Measurements from ENCODE around the gene ST7. TPM values are rescaled to one million over a fixed set of nuclear protein-coding genes. Genes with fewer than 3 reads are reported as not detected.
A peak's percentile ranks its signal among the peaks of the same experiment; 100 is the strongest.

The ST7 gene
- total RNA-seq, 2 experiments from 2014 or later: 4.6 to 5.6 TPM

- POLR2A ChIA-PET: no interaction called here
Measured at GRCh38 chr7:117124591-117125220, 171.4 kb downstream of the ST7 start.

GRCh38 chr7:117126676-117127075, 173.4 kb downstream of the ST7 start:
- Mint-ChIP-seq H3K4me3 (no peak overlapping the region), H3K27ac (no peak overlapping the region)
- POLR2A ChIA-PET: no interaction called here

More at GRCh38 chr7:117124591-117125220, 171.4 kb downstream of the ST7 start:
- Mint-ChIP-seq H3K36me3 (no peaks in the 10 kb centered on the region), H3K27me3 (peaks cover 2% of the 10 kb centered on the region), H3K4me1 (peaks cover 4% of the 10 kb centered on the region), H3K9me3 (no peaks in the 10 kb centered on the region), H3K4me3 (no peak overlapping the region), H3K27ac (no peak overlapping the region)
- DNase-seq: no peak
- ATAC-seq (ENCODE audit: low read depth): peak; percentile 61

GRCh38 chr7:117127585-117128168, 174.4 kb downstream of the ST7 start:
- ATAC-seq (ENCODE audit: low read depth) (peak; percentile 52), DNase-seq (no peak)
- peaks cover 6% of the 10 kb centered on the region for H3K4me1 Mint-ChIP-seq
- POLR2A ChIA-PET: interaction anchor here (0.6 kb wide), 1 partner anchor 196 kb away, joined by 3 read pairs; no protein-coding TSS in a partner anchor
- H3K9me3 Mint-ChIP-seq: no peaks in the 10 kb centered on the region
- no peaks in the 10 kb centered on the region for H3K36me3 Mint-ChIP-seq
- peaks cover 2% of the 10 kb centered on the region for H3K27me3 Mint-ChIP-seq
- no peak overlapping the region for H3K4me3 Mint-ChIP-seq
- no peak overlapping the region for H3K27ac Mint-ChIP-seq

More at GRCh38 chr7:117126676-117127075, 173.4 kb downstream of the ST7 start:
- Mint-ChIP-seq H3K36me3 (no peaks in the 10 kb centered on the region), H3K4me1 (peaks cover 4% of the 10 kb centered on the region), H3K27me3 (peaks cover 2% of the 10 kb centered on the region), H3K9me3 (no peaks in the 10 kb centered on the region)
- ATAC-seq (ENCODE audit: low read depth) (no peak), DNase-seq (no peak)

- Mint-ChIP-seq H3K9me3 (no peaks in the 10 kb centered on the region), H3K4me3 (no peak overlapping the region), H3K36me3 (peaks cover 4% of the 10 kb centered on the region), H3K27me3 (peaks cover 4% of the 10 kb centered on the region), H3K4me1 (peaks cover 12% of the 10 kb centered on the region), H3K27ac (no peak overlapping the region)
- no peak for ATAC-seq (ENCODE audit: low read depth)
- no peak for DNase-seq
- POLR2A ChIA-PET: no interaction called here
Measured at GRCh38 chr7:117129521-117129955, 176.2 kb downstream of the ST7 start.

- no peak for DNase-seq
- no peak overlapping the region for H3K27ac Mint-ChIP-seq
- peaks cover 16% of the 10 kb centered on the region for H3K4me1 Mint-ChIP-seq
- POLR2A ChIA-PET: no interaction called here
- H3K27me3 Mint-ChIP-seq: peaks cover 4% of the 10 kb centered on the region
- ATAC-seq (ENCODE audit: low read depth): no peak
- H3K36me3 Mint-ChIP-seq: peaks cover 4% of the 10 kb centered on the region
- no peak overlapping the region for H3K4me3 Mint-ChIP-seq
- no peaks in the 10 kb centered on the region for H3K9me3 Mint-ChIP-seq
Measured at GRCh38 chr7:117130262-117130661, 177.0 kb downstream of the ST7 start.

GRCh38 chr7:117132321-117133120, 179.2 kb downstream of the ST7 start:
- no peak for ATAC-seq (ENCODE audit: low read depth)
- peaks cover 16% of the 10 kb centered on the region for H3K4me1 Mint-ChIP-seq
- peaks cover 2% of the 10 kb centered on the region for H3K27me3 Mint-ChIP-seq
- H3K36me3 Mint-ChIP-seq: peaks cover 4% of the 10 kb centered on the region
- no peak for DNase-seq
- no peaks in the 10 kb centered on the region for H3K9me3 Mint-ChIP-seq
- no peak overlapping the region for H3K4me3 Mint-ChIP-seq
- H3K27ac Mint-ChIP-seq: no peak overlapping the region
- POLR2A ChIA-PET: no interaction called here

- POLR2A ChIA-PET: no interaction called here
Measured at GRCh38 chr7:117133125-117133524, 179.8 kb downstream of the ST7 start.

GRCh38 chr7:117134411-117134810, 181.1 kb downstream of the ST7 start:
- Mint-ChIP-seq H3K9me3 (no peaks in the 10 kb centered on the region), H3K27ac (no peak overlapping the region), H3K36me3 (peaks cover 4% of the 10 kb centered on the region), H3K27me3 (peaks cover 2% of the 10 kb centered on the region), H3K4me3 (no peak overlapping the region), H3K4me1 (peaks cover 16% of the 10 kb centered on the region)
- no peak for DNase-seq
- POLR2A ChIA-PET: no interaction called here
- ATAC-seq (ENCODE audit: low read depth): no peak

More at GRCh38 chr7:117133125-117133524, 179.8 kb downstream of the ST7 start:
- Mint-ChIP-seq H3K27ac (no peak overlapping the region), H3K4me1 (peaks cover 16% of the 10 kb centered on the region), H3K4me3 (no peak overlapping the region), H3K36me3 (peaks cover 4% of the 10 kb centered on the region), H3K27me3 (peaks cover 2% of the 10 kb centered on the region), H3K9me3 (no peaks in the 10 kb centered on the region)
- ATAC-seq (ENCODE audit: low read depth) (no peak), DNase-seq (no peak)

- no peak for ATAC-seq (ENCODE audit: low read depth)
- no peak for DNase-seq
- Mint-ChIP-seq H3K4me3 (no peak overlapping the region), H3K27me3 (peaks cover 2% of the 10 kb centered on the region), H3K27ac (no peak overlapping the region), H3K4me1 (peaks cover 16% of the 10 kb centered on the region), H3K36me3 (peaks cover 4% of the 10 kb centered on the region), H3K9me3 (no peaks in the 10 kb centered on the region)
- POLR2A ChIA-PET: no interaction called here
Measured at GRCh38 chr7:117134889-117135552, 181.7 kb downstream of the ST7 start.

- H3K9me3 Mint-ChIP-seq: no peaks in the 10 kb centered on the region
- H3K27ac Mint-ChIP-seq: no peak overlapping the region
- POLR2A ChIA-PET: no interaction called here
- H3K4me1 Mint-ChIP-seq: peaks cover 16% of the 10 kb centered on the region
- DNase-seq (no peak), ATAC-seq (ENCODE audit: low read depth) (no peak)
- H3K4me3 Mint-ChIP-seq: no peak overlapping the region
- H3K36me3 Mint-ChIP-seq: peaks cover 4% of the 10 kb centered on the region
- peaks cover 2% of the 10 kb centered on the region for H3K27me3 Mint-ChIP-seq
Measured at GRCh38 chr7:117135553-117135891, 182.2 kb downstream of the ST7 start.

- Mint-ChIP-seq H3K27me3 (peaks cover 2% of the 10 kb centered on the region), H3K4me3 (no peak overlapping the region), H3K9me3 (no peaks in the 10 kb centered on the region), H3K27ac (no peak overlapping the region), H3K36me3 (peaks cover 4% of the 10 kb centered on the region), H3K4me1 (peaks cover 15% of the 10 kb centered on the region)
- ATAC-seq (ENCODE audit: low read depth): no peak
- POLR2A ChIA-PET: no interaction called here
- DNase-seq: no peak
Measured at GRCh38 chr7:117137868-117138267, 184.6 kb downstream of the ST7 start.

GRCh38 chr7:117138495-117138894, 185.2 kb downstream of the ST7 start:
- DNase-seq: no peak
- peaks cover 7% of the 10 kb centered on the region for H3K36me3 Mint-ChIP-seq
- H3K4me1 Mint-ChIP-seq: peaks cover 21% of the 10 kb centered on the region
- H3K4me3 Mint-ChIP-seq: no peak overlapping the region
- no peaks in the 10 kb centered on the region for H3K9me3 Mint-ChIP-seq
- POLR2A ChIA-PET: no interaction called here
- ATAC-seq (ENCODE audit: low read depth): no peak
- no peak overlapping the region for H3K27ac Mint-ChIP-seq
- H3K27me3 Mint-ChIP-seq: peaks cover 2% of the 10 kb centered on the region

- no peaks in the 10 kb centered on the region for H3K27me3 Mint-ChIP-seq
Measured at GRCh38 chr7:117138981-117139380, 185.7 kb downstream of the ST7 start.

More at GRCh38 chr7:117138981-117139380, 185.7 kb downstream of the ST7 start:
- POLR2A ChIA-PET: no interaction called here
- peaks cover 3% of the 10 kb centered on the region for H3K36me3 Mint-ChIP-seq
- DNase-seq (no peak), ATAC-seq (ENCODE audit: low read depth) (no peak)
- no peaks in the 10 kb centered on the region for H3K9me3 Mint-ChIP-seq
- H3K27ac Mint-ChIP-seq: no peak overlapping the region
- peaks cover 20% of the 10 kb centered on the region for H3K4me1 Mint-ChIP-seq
- H3K4me3 Mint-ChIP-seq: no peak overlapping the region
